ENCODE measurements around the gene CHRNA1. TPM values are rescaled to one million over a fixed set of nuclear protein-coding genes. Genes with fewer than 3 reads are reported as not detected.

Gene CHRNA1
- total RNA-seq, 1 experiment from 2014 or later, result not detected

DNA sequence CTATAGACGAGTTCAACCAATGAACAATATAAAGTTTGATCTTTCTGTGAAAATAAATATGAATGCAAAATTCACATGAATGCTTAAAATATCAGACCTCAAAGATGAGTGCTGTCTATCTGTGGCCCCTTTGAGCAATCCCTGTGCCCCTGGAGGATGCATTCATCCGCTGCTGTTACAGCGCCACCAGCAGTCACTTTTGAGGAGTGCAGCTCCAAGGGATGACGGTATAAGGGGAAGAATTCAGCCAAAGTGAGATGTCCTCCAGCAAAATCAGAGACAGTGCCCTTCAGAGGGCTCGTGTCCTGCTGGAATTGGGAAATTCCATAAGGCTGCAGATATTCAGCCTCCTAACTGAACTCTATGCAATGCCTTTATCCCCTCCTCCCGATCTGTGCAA is 12.0 kb upstream of the CHRNA1 start:
- peaks cover 8% of the 10 kb centered on the region for H3K27me3 Mint-ChIP-seq (ENCODE audit: unreplicated experiment)
- BruUV-seq (replicated peaks), result no TSS peak
- no peaks in the 10 kb centered on the region for H3K9me3 Mint-ChIP-seq (ENCODE audit: low read depth, unreplicated experiment)
- intact Hi-C loops (cut with micrococcal nuclease; ENCODE audit: unreplicated experiment), result no loop called here
- CTCF ChIA-PET, result interaction anchor here (1.5 kb wide), 1 partner anchor 106 kb away, joined by 3 read pairs; no protein-coding TSS in a partner anchor
- H3K4me3 Mint-ChIP-seq (ENCODE audit: low read depth, unreplicated experiment), result no peak overlapping the region
- no peak for DNase-seq
- H3K27ac Mint-ChIP-seq (ENCODE audit: unreplicated experiment), result no peak overlapping the region
- H3K36me3 Mint-ChIP-seq (ENCODE audit: insufficient read depth, unreplicated experiment), result no peaks in the 10 kb centered on the region
- TF ChIP-seq, protein P1, sequence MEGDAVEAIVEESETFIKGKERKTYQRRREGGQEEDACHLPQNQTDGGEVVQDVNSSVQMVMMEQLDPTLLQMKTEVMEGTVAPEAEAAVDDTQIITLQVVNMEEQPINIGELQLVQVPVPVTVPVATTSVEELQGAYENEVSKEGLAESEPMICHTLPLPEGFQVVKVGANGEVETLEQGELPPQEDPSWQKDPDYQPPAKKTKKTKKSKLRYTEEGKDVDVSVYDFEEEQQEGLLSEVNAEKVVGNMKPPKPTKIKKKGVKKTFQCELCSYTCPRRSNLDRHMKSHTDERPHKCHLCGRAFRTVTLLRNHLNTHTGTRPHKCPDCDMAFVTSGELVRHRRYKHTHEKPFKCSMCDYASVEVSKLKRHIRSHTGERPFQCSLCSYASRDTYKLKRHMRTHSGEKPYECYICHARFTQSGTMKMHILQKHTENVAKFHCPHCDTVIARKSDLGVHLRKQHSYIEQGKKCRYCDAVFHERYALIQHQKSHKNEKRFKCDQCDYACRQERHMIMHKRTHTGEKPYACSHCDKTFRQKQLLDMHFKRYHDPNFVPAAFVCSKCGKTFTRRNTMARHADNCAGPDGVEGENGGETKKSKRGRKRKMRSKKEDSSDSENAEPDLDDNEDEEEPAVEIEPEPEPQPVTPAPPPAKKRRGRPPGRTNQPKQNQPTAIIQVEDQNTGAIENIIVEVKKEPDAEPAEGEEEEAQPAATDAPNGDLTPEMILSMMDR (IDR thresholded peaks at IDR 0.05; ENCODE audit: unreplicated experiment), result no peak
- peaks cover 12% of the 10 kb centered on the region for H3K4me1 Mint-ChIP-seq (ENCODE audit: low read depth, unreplicated experiment)

DNA sequence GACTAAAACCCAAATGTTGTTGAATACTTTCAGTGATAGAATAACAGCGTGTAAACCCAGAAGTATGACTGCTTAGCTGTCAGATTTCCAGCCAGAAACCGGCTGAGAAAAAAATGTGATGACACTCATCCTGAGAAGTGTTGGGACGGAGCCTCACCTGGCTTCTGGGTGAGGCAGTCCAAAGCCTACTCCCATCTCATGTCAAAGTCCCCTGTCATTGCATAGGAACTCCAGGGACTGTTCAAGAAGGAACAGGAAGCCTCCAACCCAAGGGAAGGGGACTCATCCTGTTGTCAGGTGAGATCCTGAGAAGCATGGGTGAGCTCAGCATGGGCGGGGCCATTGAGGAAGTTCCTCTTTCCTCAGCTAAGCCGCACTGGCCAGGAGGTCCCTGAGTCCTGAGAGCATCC is 11.3 kb upstream of the CHRNA1 start:
- intact Hi-C loops (cut with micrococcal nuclease; ENCODE audit: unreplicated experiment), result no loop called here
- no peak overlapping the region for H3K4me3 Mint-ChIP-seq (ENCODE audit: low read depth, unreplicated experiment)
- H3K36me3 Mint-ChIP-seq (ENCODE audit: insufficient read depth, unreplicated experiment), result no peaks in the 10 kb centered on the region
- H3K27ac Mint-ChIP-seq (ENCODE audit: unreplicated experiment), result no peak overlapping the region
- H3K9me3 Mint-ChIP-seq (ENCODE audit: low read depth, unreplicated experiment), result no peaks in the 10 kb centered on the region
- CTCF ChIA-PET, result interaction anchor here (1.5 kb wide), 1 partner anchor 106 kb away, joined by 3 read pairs; no protein-coding TSS in a partner anchor
- TF ChIP-seq, protein P1 (IDR thresholded peaks at IDR 0.05; ENCODE audit: unreplicated experiment), result no peak
- no peak for DNase-seq
- no TSS peak for BruUV-seq (replicated peaks)
- peaks cover 12% of the 10 kb centered on the region for H3K4me1 Mint-ChIP-seq (ENCODE audit: low read depth, unreplicated experiment)
- peaks cover 8% of the 10 kb centered on the region for H3K27me3 Mint-ChIP-seq (ENCODE audit: unreplicated experiment)

DNA sequence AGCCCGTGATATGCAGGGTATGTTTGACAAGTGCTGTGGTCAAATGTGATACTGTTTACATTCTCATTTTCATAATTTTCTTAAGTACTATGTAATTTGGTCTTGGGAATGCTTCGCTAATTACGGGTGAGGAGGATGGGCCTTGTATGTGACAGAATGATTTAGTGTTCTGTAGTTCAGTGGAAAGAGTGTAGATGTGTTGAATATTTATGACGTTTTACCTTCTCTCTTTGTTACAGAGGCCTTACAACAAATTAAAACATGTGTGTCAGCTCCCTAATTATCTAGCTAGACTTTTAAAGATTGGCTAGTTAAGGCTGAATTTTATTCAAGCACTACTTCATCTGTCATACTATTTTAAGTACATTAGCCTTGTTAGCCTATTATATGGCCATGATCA is 10.6 kb upstream of the CHRNA1 start:
- Mint-ChIP-seq H3K27me3 (ENCODE audit: unreplicated experiment) (peaks cover 8% of the 10 kb centered on the region), H3K36me3 (ENCODE audit: insufficient read depth, unreplicated experiment) (no peaks in the 10 kb centered on the region), H3K9me3 (ENCODE audit: low read depth, unreplicated experiment) (no peaks in the 10 kb centered on the region), H3K27ac (ENCODE audit: unreplicated experiment) (no peak overlapping the region), H3K4me1 (ENCODE audit: low read depth, unreplicated experiment) (peaks cover 12% of the 10 kb centered on the region), H3K4me3 (ENCODE audit: low read depth, unreplicated experiment) (no peak overlapping the region)
- TF ChIP-seq, protein P1 (IDR thresholded peaks at IDR 0.05; ENCODE audit: unreplicated experiment), result no peak
- intact Hi-C loops (cut with micrococcal nuclease; ENCODE audit: unreplicated experiment), result no loop called here
- no peak for DNase-seq
- CTCF ChIA-PET, result interaction anchor here (1.2 kb wide), 1 partner anchor 123 kb away, joined by 3 read pairs; no protein-coding TSS in a partner anchor
- no TSS peak for BruUV-seq (replicated peaks)

DNA sequence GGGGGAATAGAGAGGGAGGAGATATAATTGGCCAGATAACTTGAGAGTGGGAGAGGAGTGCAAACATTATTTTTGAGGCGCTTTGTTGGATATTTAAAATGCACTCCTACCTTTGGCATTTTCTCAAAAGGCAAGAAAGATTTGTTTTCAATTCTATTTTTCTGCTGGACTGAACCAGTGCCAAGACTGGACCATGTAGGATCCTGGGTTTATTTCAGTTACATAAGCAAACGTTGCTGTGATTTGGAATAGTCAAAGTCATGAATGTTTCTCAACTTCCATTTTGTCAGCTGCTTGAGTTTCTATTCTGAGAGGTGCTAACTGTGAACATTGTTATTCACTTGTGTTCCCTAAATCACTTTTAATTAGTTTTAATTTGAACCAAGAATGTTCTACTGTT is 8.9 kb upstream of the CHRNA1 start:
- TF ChIP-seq, protein P1 (IDR thresholded peaks at IDR 0.05; ENCODE audit: unreplicated experiment), result no peak
- Mint-ChIP-seq H3K9me3 (ENCODE audit: low read depth, unreplicated experiment) (no peaks in the 10 kb centered on the region), H3K4me3 (ENCODE audit: low read depth, unreplicated experiment) (no peak overlapping the region), H3K27ac (ENCODE audit: unreplicated experiment) (no peak overlapping the region), H3K36me3 (ENCODE audit: insufficient read depth, unreplicated experiment) (no peaks in the 10 kb centered on the region), H3K27me3 (ENCODE audit: unreplicated experiment) (no peaks in the 10 kb centered on the region), H3K4me1 (ENCODE audit: low read depth, unreplicated experiment) (no peaks in the 10 kb centered on the region)
- intact Hi-C loops (cut with micrococcal nuclease; ENCODE audit: unreplicated experiment), result no loop called here
- BruUV-seq (replicated peaks), result no TSS peak
- DNase-seq, result no peak
- CTCF ChIA-PET, result interaction anchor here (0.6 kb wide), 1 partner anchor 130 kb away, joined by 3 read pairs; no protein-coding TSS in a partner anchor
